H1 (cell line): ENCODE data around the gene MMGT1. TPM values are rescaled to one million over a fixed set of nuclear protein-coding genes. Genes with fewer than 3 reads are reported as not detected.

Source experiments
- CTCF ChIA-PET: fragments of 300-600 bp; sonication (Branson Sonifier 250); formaldehyde crosslinking; loops from one replicate; lab custom pipeline; 2021; ENCODE audit not compliant: partially characterized antibody; lab: Charles Lee
- POLR2A ChIA-PET: fragments of 300-600 bp; sonication (Branson Sonifier 250); formaldehyde crosslinking; loops from one replicate; lab custom pipeline; 2021; ENCODE audit warnings: inconsistent platforms; ENCODE audit not compliant: partially characterized antibody; lab: Charles Lee
- DNase-seq, 2 experiments: peaks; one replicate each; pipeline versions ENCODE4 v3.0.0 to v3.0.0-alpha.2; 2010 to 2022; ENCODE audit warnings: low spot score in 2 of 2, low read depth in 1 of 2, mixed read lengths in 1 of 2
- FAIRE-seq: peaks from 2 replicates; lab custom pipeline; 2011; peaks lifted over from hg19 to GRCh38; lab: Jason Lieb, UNC
- H2AFZ ChIP-seq: 2 replicates; pipeline ENCODE4 v1.8.1; 2012; ENCODE audit warnings: low read length, inconsistent platforms
- H2AK5ac ChIP-seq: 2 replicates; pipeline ENCODE4 v1.6.1; 2013; ENCODE audit warnings: low read depth, low read length
- H2BK120ac ChIP-seq: replicated peaks from 2 replicates; pipeline ENCODE3; 2013; ENCODE audit warnings: low read depth, low read length, inconsistent platforms
- H2BK12ac ChIP-seq: 2 replicates; pipeline ENCODE4 v1.6.1; 2013; ENCODE audit warnings: low read depth, low read length
- H2BK15ac ChIP-seq: 2 replicates; pipeline ENCODE4 v1.6.1; 2013; ENCODE audit warnings: low read length
- H2BK20ac ChIP-seq: 2 replicates; pipeline ENCODE4 v1.6.1; 2013; ENCODE audit warnings: low read length
- H2BK5ac ChIP-seq: 2 replicates; pipeline ENCODE4 v1.6.1; 2013; ENCODE audit warnings: low read depth, low read length
- H3K14ac ChIP-seq: 2 replicates; pipeline ENCODE4 v1.6.1; 2013; ENCODE audit warnings: inconsistent platforms; ENCODE audit not compliant: insufficient read length
- H3K18ac ChIP-seq: 2 replicates; pipeline ENCODE4 v1.6.1; 2013; ENCODE audit warnings: low read length; ENCODE audit errors: extremely low read depth
- H3K23ac ChIP-seq: 2 replicates; pipeline ENCODE4 v1.6.1; 2013; ENCODE audit warnings: inconsistent platforms; ENCODE audit not compliant: insufficient read length
- H3K23me2 ChIP-seq: 2 replicates; pipeline ENCODE4 v1.6.1; 2013; ENCODE audit warnings: low read depth, low read length
- H3K27ac ChIP-seq: 2 replicates; pipeline ENCODE4 v1.6.1; 2011; ENCODE audit warnings: low read depth, low read length, inconsistent platforms
- H3K27me3 ChIP-seq, 4 experiments: replicated peaks in 1 of 4; 1 replicate in 1 of 4; 2 replicates in 3 of 4; pipeline versions ENCODE4 v1.6.1 to v1.8.1; 2011 to 2013; ENCODE audit warnings: low read length in 3 of 4, mild to moderate bottlenecking in 3 of 4, inconsistent platforms in 2 of 4, mixed read lengths in 2 of 4, moderate library complexity in 1 of 4; ENCODE audit not compliant: control insufficient read depth in 3 of 4, insufficient read depth in 3 of 4; ENCODE audit errors: extremely low read depth in 1 of 4
- H3K36me3 ChIP-seq, 4 experiments: 2 replicates each; pipeline versions ENCODE4 v1.6.1 to v1.8.1; 2011 to 2013; ENCODE audit warnings: mild to moderate bottlenecking in 4 of 4, low read length in 3 of 4, moderate library complexity in 2 of 4, control low read depth in 1 of 4, inconsistent platforms in 1 of 4; ENCODE audit not compliant: insufficient read depth in 4 of 4, control insufficient read depth in 2 of 4
- H3K4ac ChIP-seq: replicated peaks from 2 replicates; pipeline ENCODE3; 2013; ENCODE audit warnings: low read length, low read depth, mixed read lengths, inconsistent platforms; ENCODE audit not compliant: insufficient read length
- H3K4me1 ChIP-seq, 4 experiments: replicated peaks in 1 of 4; 1 replicate in 1 of 4; 2 replicates in 3 of 4; pipeline versions ENCODE4 v1.6.1 to v1.8.1; 2011 to 2013; ENCODE audit warnings: low read length in 3 of 4, inconsistent platforms in 2 of 4, mixed read lengths in 1 of 4; ENCODE audit not compliant: insufficient read depth in 4 of 4, control insufficient read depth in 3 of 4
- H3K4me2 ChIP-seq, 2 experiments: 2 replicates each; pipeline versions ENCODE4 v1.6.1 to v1.8.1; 2011 to 2013; ENCODE audit warnings: low read depth in 2 of 2, low read length in 2 of 2, control low read depth in 1 of 2, inconsistent platforms in 1 of 2, mild to moderate bottlenecking in 1 of 2; ENCODE audit not compliant: insufficient read depth in 1 of 2
- H3K4me3 ChIP-seq, 4 experiments: fragments of 200-600, 300-600 bp in 1 of 4; sonication (generic), shearing (Covaris generic), sonication (Bioruptor Twin) in 1 of 4; 2 replicates each; pipeline versions ENCODE4 v1.5.1 to v1.8.1; 2011 to 2016; ENCODE audit warnings: low read length in 4 of 4, low read depth in 3 of 4, control low read depth in 2 of 4, inconsistent platforms in 2 of 4, mild to moderate bottlenecking in 2 of 4, mixed read lengths in 1 of 4, moderate library complexity in 1 of 4; ENCODE audit not compliant: insufficient read depth in 2 of 4; ENCODE audit errors: extremely low read depth in 1 of 4
- H3K56ac ChIP-seq: replicated peaks from 2 replicates; pipeline ENCODE3; 2013; ENCODE audit warnings: low read depth, mild to moderate bottlenecking, mixed read lengths, low read length, inconsistent platforms; ENCODE audit not compliant: insufficient read length
- H3K79me1 ChIP-seq: 2 replicates; pipeline ENCODE4 v1.6.1; 2013; ENCODE audit warnings: low read depth, low read length, control low read depth
- H3K79me2 ChIP-seq, 2 experiments: 2 replicates each; pipeline versions ENCODE4 v1.6.1 to v1.8.1; 2012 to 2013; ENCODE audit warnings: low read length in 2 of 2, mild to moderate bottlenecking in 2 of 2, inconsistent platforms in 1 of 2; ENCODE audit not compliant: insufficient read depth in 2 of 2, control insufficient read depth in 1 of 2
- H3K9ac ChIP-seq, 4 experiments: replicated peaks in 1 of 4; 1 replicate in 1 of 4; 2 replicates in 3 of 4; pipeline versions ENCODE4 v1.6.1 to v1.8.1; 2011 to 2013; ENCODE audit warnings: low read depth in 3 of 4, low read length in 3 of 4, control low read depth in 2 of 4, mild to moderate bottlenecking in 2 of 4, moderate library complexity in 2 of 4, inconsistent platforms in 1 of 4; ENCODE audit errors: extremely low read depth in 1 of 4
- H3K9me3 ChIP-seq, 2 experiments: 2 replicates each; pipeline versions ENCODE4 v1.6.1 to v1.8.1; 2012 to 2013; ENCODE audit warnings: mild to moderate bottlenecking in 2 of 2, moderate library complexity in 2 of 2, control low read depth in 1 of 2, inconsistent platforms in 1 of 2, low read depth in 1 of 2, low read length in 1 of 2, mixed read lengths in 1 of 2; ENCODE audit not compliant: insufficient read depth in 2 of 2
- H4K20me1 ChIP-seq, 2 experiments: replicated peaks in 1 of 2; 2 replicates each; pipeline versions ENCODE3 to v1.8.1; 2011 to 2013; ENCODE audit warnings: inconsistent platforms in 2 of 2, low read length in 2 of 2, mild to moderate bottlenecking in 1 of 2; ENCODE audit not compliant: insufficient read depth in 2 of 2, control insufficient read depth in 1 of 2
- H4K5ac ChIP-seq: 2 replicates; pipeline ENCODE4 v1.6.1; 2013; ENCODE audit warnings: low read length, low read depth, mixed read lengths, inconsistent platforms; ENCODE audit not compliant: insufficient read length
- H4K8ac ChIP-seq: 2 replicates; pipeline ENCODE4 v1.8.0; 2013; ENCODE audit warnings: mild to moderate bottlenecking, moderate library complexity, low read length, inconsistent platforms; ENCODE audit not compliant: insufficient read depth; ENCODE audit errors: extremely low read depth
- H4K91ac ChIP-seq: replicated peaks from 2 replicates; pipeline ENCODE3; 2013; ENCODE audit warnings: low read length, mixed read lengths, inconsistent platforms; ENCODE audit not compliant: insufficient read length
- WGBS, 2 experiments: shearing (Covaris generic) in 1 of 2; methylation state at CpG; one replicate each; pipeline versions ENCODE4 v1.1.6 to v1.1.7; 2013 to 2015; ENCODE audit warnings: low lambda C conversion rate in 2 of 2, mixed read lengths in 2 of 2, inconsistent platforms in 1 of 2, low coverage in 1 of 2, missing lambda C conversion rate in 1 of 2; ENCODE audit not compliant: insufficient replicate concordance in 2 of 2, insufficient coverage in 1 of 2, insufficient read length in 1 of 2; ENCODE audit errors: extremely low coverage in 1 of 2, missing lambda C conversion rate in 1 of 2; 5-methylcytosine and 5-hydroxymethylcytosine counted together
- polyA plus RNA-seq, 7 experiments: library from polyadenylated mRNA; depleted of rRNA in 3 of 7; stranded (reverse) in 5 of 7; unstranded in 2 of 7; fragments of >200 nt in 5 of 7; fragments of 200-250 nt in 2 of 7; gene quantifications; 1 replicate in 5 of 7; 2 replicates in 1 of 7; 4 replicates in 1 of 7; pipeline versions ENCODE4 v1.2.1 to v1.2.3, GENCODE V29; 2011 to 2013; ENCODE audit warnings: missing spikeins in 2 of 7, mixed read lengths in 2 of 7
- total RNA-seq: library from RNA; stranded (reverse); fragmentation: NEBNext Ultra II Directional; extraction: Animal tissue kit (Norgen Biotek cat#: 25700); gene quantifications from 2 replicates; pipeline ENCODE4 v1.2.1, GENCODE V29; 2021

Gene MMGT1
- total and polyA plus RNA-seq, 2 of the 8 experiments (the other 6 are each of a cell fraction or from before 2014, with no cell fraction given) = 10.0 to 20.5 TPM

- Histone ChIP-seq H3K4me1 (no peaks in the 10 kb centered on the region), H3K56ac (no peak overlapping the region), H4K5ac (no peak overlapping the region), H3K18ac (no peak overlapping the region), H3K36me3 (no peaks in the 10 kb centered on the region), H2AK5ac (no peak overlapping the region), H3K79me1 (no peaks in the 10 kb centered on the region), H3K27me3 (no peaks in the 10 kb centered on the region), H2BK15ac (no peak overlapping the region), H4K20me1 (no peaks in the 10 kb centered on the region), H3K23me2 (no peaks in the 10 kb centered on the region), H2AFZ (no peak overlapping the region), H3K9ac (no peak overlapping the region), H3K14ac (no peak overlapping the region), H3K79me2 (no peaks in the 10 kb centered on the region), H4K91ac (no peak overlapping the region), H2BK12ac (no peak overlapping the region), H3K27ac (no peak overlapping the region), H3K9me3 (peaks cover 0 to 3% of the 10 kb centered on the region in 2 experiments; a peak in 1 of 4 replicates), H3K4ac (no peak overlapping the region), H2BK5ac (no peak overlapping the region), H3K4me2 (no peak overlapping the region), H4K8ac (no peak overlapping the region), H3K23ac (no peak overlapping the region), H2BK120ac (no peak overlapping the region), H3K4me3 (no peak overlapping the region), H2BK20ac (no peak overlapping the region)
- DNase-seq (peak in 1 of 2 experiments; percentile 28), FAIRE-seq (no peak)
- CTCF ChIA-PET = interaction anchor here (1.4 to 1.6 kb wide), 2 partner anchors 9 to 379 kb away, joined by 3 to 4 read pairs; no protein-coding TSS in a partner anchor
- 52% methylated on average over 3 of the region's 5 CpGs; no CpG with 5 or more reads in 1 of the 2 experiments for WGBS, 2 experiments
- POLR2A ChIA-PET = no interaction called here
These were observed 50.4 kb downstream of the MMGT1 start for GRCh38 chrX:135923353-135923752.
